A549 (cell line): ENCODE measurements around the gene MDGA2. TPM values are rescaled to one million over a fixed set of nuclear protein-coding genes. Genes with fewer than 3 reads are reported as not detected.

Source experiments
- ATAC-seq, 2 experiments: fragments of 200-7000 bp in 1 of 2; fragments of >200 bp in 1 of 2; cut with Nextera tagmentation in 1 of 2; cut with Tn5 transposase in 1 of 2; 3 replicates each; pipeline versions ENCODE4 v1.8.0 to v1.9.1; 2018 to 2020; ENCODE audit warnings: mild to moderate bottlenecking in 1 of 2, moderate library complexity in 1 of 2
- CTCF ChIA-PET: fragments of 300-600 bp; sonication (Branson Sonifier 250); formaldehyde crosslinking; extraction: SDS; loops from one replicate; lab custom pipeline; 2021; ENCODE audit warnings: antibody characterized with exemption, inconsistent platforms; lab: Yijun Ruan, JAX
- POLR2A ChIA-PET: fragments of 350-600 bp; formaldehyde crosslinking; extraction: SDS; loops from one replicate; lab custom pipeline; 2021; ENCODE audit warnings: antibody characterized with exemption, inconsistent platforms; lab: Yijun Ruan, JAX
- DNase-seq, 2 experiments: peaks; one replicate each; pipeline versions ENCODE4 v3.0.0 to v3.0.0-alpha.2; 2011 to 2016; ENCODE audit warnings: low read depth in 1 of 2, low spot score in 1 of 2
- FAIRE-seq: peaks from 2 replicates; lab custom pipeline; 2011; peaks lifted over from hg19 to GRCh38; lab: Jason Lieb, UNC
- H3K27ac ChIP-seq, 2 experiments: fragments of >200 bp; sonication (Bioruptor Twin); formaldehyde crosslinking; 3 replicates each; pipeline ENCODE4 v1.5.1; 2016 to 2017
- H3K4me1 ChIP-seq: fragments of >200 bp; sonication (Bioruptor Twin); formaldehyde crosslinking; 3 replicates; pipeline ENCODE4 v1.6.1; 2016
- H3K4me2 ChIP-seq: fragments of >200 bp; sonication (Bioruptor Twin); formaldehyde crosslinking; 3 replicates; pipeline ENCODE4 v1.6.1; 2016
- H3K4me3 ChIP-seq: fragments of >200 bp; sonication (Bioruptor Twin); formaldehyde crosslinking; 3 replicates; pipeline ENCODE4 v1.5.1; 2016
- H3K9me3 ChIP-seq: fragments of >200 bp; sonication (Bioruptor Twin); formaldehyde crosslinking; 3 replicates; pipeline ENCODE4 v1.6.1; 2016
- BHLHE40 ChIP-seq: IDR thresholded peaks from 2 replicates; pipeline ENCODE4 v1.6.1; 2012; ENCODE audit warnings: low read depth, low read length, inconsistent platforms
- CBX2 ChIP-seq: fragments of 200-600 bp; sonication (generic); IDR thresholded peaks from 2 replicates; pipeline ENCODE4 v1.6.1; 2016; ENCODE audit warnings: low read depth, mild to moderate bottlenecking, borderline replicate concordance
- CEBPB ChIP-seq, 2 experiments: fragments of >200 bp in 1 of 2; sonication (Bioruptor Twin) in 1 of 2; formaldehyde crosslinking in 1 of 2; IDR thresholded peaks; 2 replicates each; pipeline ENCODE4 v1.6.1; 2012 to 2016
- CHD2 ChIP-seq: fragments of 150-350 bp; IDR thresholded peaks from 2 replicates; pipeline ENCODE4 v1.6.1; 2014; ENCODE audit warnings: low read length; ENCODE audit not compliant: partially characterized antibody
- EHMT2 ChIP-seq: fragments of 200-600 bp; sonication (generic); IDR thresholded peaks from 2 replicates; pipeline ENCODE4 v1.6.1; 2016; ENCODE audit warnings: antibody characterized with exemption, low read depth, mild to moderate bottlenecking, moderate library complexity
- ESRRA ChIP-seq: fragments of 150-350 bp; IDR thresholded peaks from 2 replicates; pipeline ENCODE4 v1.6.1; 2014; ENCODE audit warnings: mild to moderate bottlenecking, low read length, borderline replicate concordance
- HDAC2 ChIP-seq: fragments of 200-600 bp; sonication (generic); IDR thresholded peaks from 2 replicates; pipeline ENCODE4 v1.6.1; 2016
- HMGXB4 ChIP-seq: fragments of 250-450 bp; sonication (Bioruptor Pico); IDR thresholded peaks from 2 replicates; pipeline ENCODE4 v1.5.0; 2021; ENCODE audit warnings: mild to moderate bottlenecking, moderate library complexity, borderline replicate concordance
- HOXA7 ChIP-seq: fragments of 250-450 bp; sonication (Bioruptor Pico); IDR thresholded peaks from 2 replicates; pipeline ENCODE4 v1.5.0; 2020; ENCODE audit warnings: mild to moderate bottlenecking, moderate library complexity
- HOXB5 ChIP-seq: fragments of 250-450 bp; sonication (Bioruptor Pico); IDR thresholded peaks from 2 replicates; pipeline ENCODE4 v1.5.0; 2020; ENCODE audit warnings: mild to moderate bottlenecking, moderate library complexity
- JUN ChIP-seq, 2 experiments: fragments of >200 bp; sonication (Bioruptor Twin); formaldehyde crosslinking; IDR thresholded peaks; 2 replicates in 1 of 2; 3 replicates in 1 of 2; pipeline ENCODE4 v1.6.1; 2016 to 2017
- JUNB ChIP-seq: fragments of >200 bp; sonication (Bioruptor Twin); formaldehyde crosslinking; IDR thresholded peaks from 2 replicates; pipeline ENCODE4 v1.6.1; 2016
- KDM5A ChIP-seq: fragments of 200-600 bp; sonication (generic); IDR thresholded peaks from 2 replicates; pipeline ENCODE4 v1.6.1; 2016; ENCODE audit warnings: antibody characterized with exemption, mild to moderate bottlenecking
- MAX ChIP-seq: IDR thresholded peaks from 2 replicates; pipeline ENCODE4 v1.6.1; 2012
- MAZ ChIP-seq: fragments of 150-350 bp; IDR thresholded peaks from 2 replicates; pipeline ENCODE4 v1.6.1; 2014; ENCODE audit warnings: antibody characterized with exemption, low read depth, low read length, borderline replicate concordance
- NR3C1 ChIP-seq: fragments of >200 bp; sonication (Bioruptor Twin); formaldehyde crosslinking; IDR thresholded peaks from 3 replicates; pipeline ENCODE4 v1.6.1; 2017
- PBX3 ChIP-seq: IDR thresholded peaks from 2 replicates; pipeline ENCODE4 v1.6.1; 2012
- RARB ChIP-seq: fragments of 250-450 bp; sonication (Bioruptor Pico); IDR thresholded peaks from 2 replicates; pipeline ENCODE4 v1.8.0; 2021; ENCODE audit warnings: mild to moderate bottlenecking, moderate library complexity
- RFX5 ChIP-seq: fragments of 450-650 bp; IDR thresholded peaks from 2 replicates; pipeline ENCODE4 v1.7.1; 2014; ENCODE audit warnings: antibody characterized with exemption, mild to moderate bottlenecking, moderate library complexity
- RNF2 ChIP-seq: fragments of 200-600 bp; sonication (generic); IDR thresholded peaks from 2 replicates; pipeline ENCODE4 v1.6.1; 2016; ENCODE audit warnings: low read depth, mild to moderate bottlenecking, antibody characterized with exemption, moderate library complexity, borderline replicate concordance
- SREBF2 ChIP-seq: fragments of 450-650 bp; IDR thresholded peaks from 2 replicates; pipeline ENCODE4 v1.6.1; 2014; ENCODE audit warnings: mild to moderate bottlenecking, moderate library complexity
- USF2 ChIP-seq: fragments of 450-650 bp; IDR thresholded peaks from 2 replicates; pipeline ENCODE4 v1.6.1; 2014; ENCODE audit warnings: antibody characterized with exemption
- WGBS: methylation state at CpG from one replicate; pipeline ENCODE4 v1.1.6; 2017; ENCODE audit errors: missing lambda C conversion rate; 5-methylcytosine and 5-hydroxymethylcytosine counted together
- polyA plus RNA-seq, 4 experiments: library from polyadenylated mRNA; depleted of rRNA in 3 of 4; stranded (reverse); fragments of >200 nt; fragmentation: RNase III in 1 of 4; extraction: RNeasy Plus Mini Kit Qiagen cat#74134 plus additional on column Dnase treatment in 1 of 4; gene quantifications; 2 replicates in 3 of 4; 3 replicates in 1 of 4; pipeline ENCODE4 v1.2.3, GENCODE V29; 2011 to 2017

Gene MDGA2
- polyA plus RNA-seq, 2 of the 4 experiments (the other 2 are of a cell fraction), result 0.08 to 0.12 TPM

DNA sequence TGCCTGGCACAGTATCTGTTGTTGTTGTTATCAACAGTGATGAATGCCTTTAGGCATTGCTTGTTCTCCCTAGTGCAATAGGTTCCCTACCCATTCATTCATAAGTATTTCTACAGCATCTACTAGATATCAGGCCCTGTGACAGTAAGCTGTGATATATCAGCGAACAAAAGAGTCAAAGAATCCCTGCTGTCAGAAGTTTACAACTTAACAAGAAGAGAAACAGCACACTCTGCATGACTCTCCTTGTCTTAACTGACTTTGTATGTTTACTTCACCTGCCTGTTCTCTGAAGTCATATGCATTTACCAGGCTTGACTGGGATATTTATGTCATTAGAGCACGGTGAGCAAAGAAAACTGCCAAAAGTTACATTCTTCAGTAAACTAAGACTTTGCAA is 571.6 kb downstream of the MDGA2 start:
- ATAC-seq (no peak), DNase-seq (no peak)
- H3K9me3 ChIP-seq, result no peaks in the 10 kb centered on the region
- no peaks in the 10 kb centered on the region for H3K4me1 ChIP-seq
- no peak overlapping the region for H3K27ac ChIP-seq
- no peak for TF ChIP-seq BHLHE40
- no peak for TF ChIP-seq CBX2
- TF ChIP-seq CEBPB (IDR thresholded peaks at IDR 0.05), result no peak
- no peak for TF ChIP-seq JUN (IDR thresholded peaks at IDR 0.05)
- TF ChIP-seq KDM5A, result no peak
- no peak for TF ChIP-seq HMGXB4
- TF ChIP-seq JUNB, result no peak
- no peak for TF ChIP-seq HDAC2
- no peak for TF ChIP-seq MAX
- TF ChIP-seq CHD2, result no peak
- no peak for TF ChIP-seq PBX3
- TF ChIP-seq SREBF2, result no peak
- no peak for TF ChIP-seq ESRRA
- TF ChIP-seq, all 56 proteins: peak for 0
- POLR2A ChIA-PET, result no interaction called here
- 2% methylated on average over 2 of the region's 2 CpGs for WGBS
- H3K4me3 ChIP-seq, result no peak overlapping the region
- FAIRE-seq, result no peak
- CTCF ChIA-PET, result no interaction called here
- H3K4me2 ChIP-seq, result no peak overlapping the region

- Histone ChIP-seq H3K4me2 (no peak overlapping the region), H3K27ac (no peak overlapping the region), H3K4me3 (no peak overlapping the region), H3K9me3 (no peaks in the 10 kb centered on the region), H3K4me1 (no peaks in the 10 kb centered on the region)
- ChIA-PET CTCF (no interaction called here), POLR2A (no interaction called here)
- ATAC-seq (no peak), FAIRE-seq (no peak), DNase-seq (no peak)
- TF ChIP-seq HMGXB4 (no peak), RNF2 (no peak), NR3C1 (no peak), PBX3 (no peak), USF2 (no peak), RFX5 (no peak), MAZ (no peak), CHD2 (no peak), HOXB5 (CRISPR knock-in tag) (no peak), BHLHE40 (no peak), EHMT2 (no peak), HOXA7 (CRISPR knock-in tag) (no peak), RARB (CRISPR knock-in tag) (no peak), SREBF2 (no peak)
- 15% methylated on average over 3 of the region's 3 CpGs for WGBS
Observed at GRCh38 chr14:47102472-47102871, 572.9 kb downstream of the MDGA2 start.
